HEK293T (cell line): ENCODE measurements around the gene CISTR.

Experiments used
- CTBP1 ChIP-seq: fragments of 450-650 bp; IDR thresholded peaks from 2 replicates; pipeline ENCODE4 v1.6.1; 2016; ENCODE audit warnings: borderline replicate concordance
- ELF4 ChIP-seq: fragments of 450-650 bp; IDR thresholded peaks from 2 replicates; pipeline ENCODE4 v1.6.1; 2017; ENCODE audit warnings: antibody characterized with exemption
- FOXK2 ChIP-seq: fragments of 450-650 bp; IDR thresholded peaks from 2 replicates; pipeline ENCODE4 v1.6.1; 2016; ENCODE audit warnings: mild to moderate bottlenecking
- HDGF ChIP-seq: fragments of 450-650 bp; IDR thresholded peaks from 2 replicates; pipeline ENCODE4 v1.6.1; 2017; ENCODE audit warnings: antibody characterized with exemption, borderline replicate concordance
- NFRKB ChIP-seq: fragments of 450-650 bp; IDR thresholded peaks from 2 replicates; pipeline ENCODE4 v1.6.1; 2016; ENCODE audit warnings: mild to moderate bottlenecking, moderate library complexity
- SUZ12 ChIP-seq: fragments of 450-650 bp; IDR thresholded peaks from 2 replicates; pipeline ENCODE4 v1.6.1; 2016; ENCODE audit warnings: mild to moderate bottlenecking
- TARDBP ChIP-seq: fragments of 450-650 bp; IDR thresholded peaks from 2 replicates; pipeline ENCODE4 v1.6.1; 2016
- ZNF384 ChIP-seq: fragments of 450-650 bp; IDR thresholded peaks from 2 replicates; pipeline ENCODE4 v1.6.1; 2016

GRCh38 chr12:53765891-53766290 is 14.1 kb upstream of the CISTR start:
- TF ChIP-seq HDGF (no peak), NFRKB (no peak), TARDBP (no peak), CTBP1 (no peak), SUZ12 (no peak), ZNF384 (no peak), FOXK2 (no peak), ELF4 (no peak)
